NCI-H82 (cell line): ENCODE results near the gene CGB8.
A peak's percentile ranks its signal among the peaks of the same experiment; 100 is the strongest.

Experiments used
- DNase-seq: peaks from one replicate; lab custom pipeline; 2025; lab: John Stamatoyannopoulos, UW

Gene CGB8

GRCh38 chr19:49006905-49007304 lies 42.0 kb downstream of the CGB8 start:
- no peak for DNase-seq

DNA sequence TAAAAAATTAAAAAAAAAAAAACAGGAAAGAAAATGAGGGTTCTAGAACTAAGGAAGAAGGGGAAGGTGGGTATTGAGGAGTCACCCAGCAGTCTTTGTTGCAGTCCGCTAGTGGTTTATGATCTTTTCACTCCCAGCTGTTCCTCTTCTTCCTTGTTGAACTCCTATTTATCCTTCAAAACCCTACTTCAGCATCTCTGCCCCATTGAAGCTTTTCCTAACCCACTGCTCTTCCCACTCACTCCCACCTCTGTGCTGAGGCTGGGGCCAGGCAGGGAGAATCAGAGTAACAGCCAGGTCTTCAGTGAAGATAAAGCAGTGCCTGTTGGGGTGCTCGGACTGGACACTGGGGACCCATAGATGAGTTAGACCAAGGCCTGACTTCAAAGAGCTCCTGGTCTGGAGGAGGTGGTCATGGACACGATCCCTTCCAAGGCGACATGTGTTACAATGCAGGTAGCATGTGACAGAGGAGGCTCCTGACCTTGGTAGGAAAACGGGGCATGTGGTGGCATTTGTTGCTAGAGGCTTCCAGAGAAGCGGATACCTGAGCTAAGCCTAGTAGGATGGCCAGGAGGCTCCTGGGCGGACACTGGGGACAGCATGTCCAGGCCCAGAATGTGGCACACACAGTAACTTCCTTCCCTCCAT lies 43.8 kb downstream of the CGB8 start:
- DNase-seq = no peak

GRCh38 chr19:49004133-49004532 lies 44.8 kb downstream of the CGB8 start:
- DNase-seq = no peak

DNA sequence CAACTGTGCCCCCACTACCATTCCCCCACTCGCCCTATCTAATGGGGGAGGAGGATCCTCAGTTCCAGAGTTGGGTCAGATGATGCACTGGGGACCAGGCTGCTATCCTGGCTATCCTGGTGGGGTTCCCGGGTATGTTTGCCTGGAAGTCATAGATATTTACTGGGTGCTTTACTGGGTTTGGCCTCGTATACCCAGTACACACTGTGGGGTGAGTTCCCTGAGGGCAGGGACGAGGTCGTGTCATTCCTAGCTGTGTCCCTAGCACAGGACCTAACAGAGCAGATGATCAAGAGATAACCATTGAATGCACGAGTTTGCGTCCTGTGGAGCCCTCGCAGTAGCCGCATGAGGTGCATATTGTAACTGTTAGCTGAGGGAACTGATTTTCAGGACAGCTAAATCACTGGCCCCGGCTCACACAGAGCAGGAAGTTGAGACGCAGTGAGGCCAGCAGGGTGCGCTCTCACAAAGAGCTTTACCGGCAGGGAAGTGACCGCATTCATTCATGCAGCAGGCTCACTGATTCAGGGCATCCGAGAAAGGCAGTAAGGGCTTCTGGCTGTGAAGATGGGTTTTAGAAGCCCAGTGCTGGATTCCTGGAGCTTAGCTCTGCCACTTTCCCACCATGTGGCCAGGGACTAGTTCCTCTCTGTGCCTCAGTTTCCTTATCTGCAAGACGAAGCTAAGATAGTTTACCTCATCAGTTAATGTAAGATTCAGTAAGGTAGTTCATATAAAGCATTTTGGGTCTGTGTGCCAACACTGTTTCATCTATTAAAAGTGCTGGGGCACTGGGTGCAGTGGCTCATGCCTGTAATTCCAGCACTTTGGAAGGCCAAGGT lies 49.2 kb downstream of the CGB8 start:
- peak; percentile 71 for DNase-seq

GRCh38 chr19:48997972-48998371 lies 50.9 kb downstream of the CGB8 start:
- peak; percentile 90 for DNase-seq
